ENCODE measurements around the gene MAMLD1. TPM values are rescaled to one million over a fixed set of nuclear protein-coding genes. Genes with fewer than 3 reads are reported as not detected.
A peak's percentile ranks its signal among the peaks of the same experiment; 100 is the strongest.

Gene MAMLD1
- total RNA-seq, 1 donor from 2014 or later: 4.4 TPM

- Mint-ChIP-seq H3K27ac (no peak overlapping the region), H3K9me3 (ENCODE audit: low read depth) (peaks cover 13% of the 10 kb centered on the region), H3K36me3 (ENCODE audit: insufficient read depth) (no peaks in the 10 kb centered on the region), H3K4me3 (ENCODE audit: low read depth) (no peak overlapping the region), H3K4me1 (ENCODE audit: low read depth) (peaks cover 2% of the 10 kb centered on the region), H3K27me3 (peaks cover 15% of the 10 kb centered on the region)
- no peak for DNase-seq (ENCODE audit: low spot score, unreplicated experiment)
- TF ChIP-seq, protein P1, sequence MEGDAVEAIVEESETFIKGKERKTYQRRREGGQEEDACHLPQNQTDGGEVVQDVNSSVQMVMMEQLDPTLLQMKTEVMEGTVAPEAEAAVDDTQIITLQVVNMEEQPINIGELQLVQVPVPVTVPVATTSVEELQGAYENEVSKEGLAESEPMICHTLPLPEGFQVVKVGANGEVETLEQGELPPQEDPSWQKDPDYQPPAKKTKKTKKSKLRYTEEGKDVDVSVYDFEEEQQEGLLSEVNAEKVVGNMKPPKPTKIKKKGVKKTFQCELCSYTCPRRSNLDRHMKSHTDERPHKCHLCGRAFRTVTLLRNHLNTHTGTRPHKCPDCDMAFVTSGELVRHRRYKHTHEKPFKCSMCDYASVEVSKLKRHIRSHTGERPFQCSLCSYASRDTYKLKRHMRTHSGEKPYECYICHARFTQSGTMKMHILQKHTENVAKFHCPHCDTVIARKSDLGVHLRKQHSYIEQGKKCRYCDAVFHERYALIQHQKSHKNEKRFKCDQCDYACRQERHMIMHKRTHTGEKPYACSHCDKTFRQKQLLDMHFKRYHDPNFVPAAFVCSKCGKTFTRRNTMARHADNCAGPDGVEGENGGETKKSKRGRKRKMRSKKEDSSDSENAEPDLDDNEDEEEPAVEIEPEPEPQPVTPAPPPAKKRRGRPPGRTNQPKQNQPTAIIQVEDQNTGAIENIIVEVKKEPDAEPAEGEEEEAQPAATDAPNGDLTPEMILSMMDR (IDR thresholded peaks at IDR 0.05; ENCODE audit: unreplicated experiment): no peak
Measured at GRCh38 chrX:150352114-150352513, 11.0 kb upstream of the MAMLD1 start.

- Mint-ChIP-seq H3K4me3 (ENCODE audit: low read depth) (no peak overlapping the region), H3K36me3 (ENCODE audit: insufficient read depth) (no peaks in the 10 kb centered on the region), H3K4me1 (ENCODE audit: low read depth) (peaks cover 2% of the 10 kb centered on the region), H3K9me3 (ENCODE audit: low read depth) (peaks cover 13% of the 10 kb centered on the region), H3K27me3 (peaks cover 12% of the 10 kb centered on the region), H3K27ac (no peak overlapping the region)
- TF ChIP-seq, protein P1 (IDR thresholded peaks at IDR 0.05; ENCODE audit: unreplicated experiment): no peak
- DNase-seq (ENCODE audit: low spot score, unreplicated experiment): no peak
Measured at GRCh38 chrX:150352581-150352980, 10.5 kb upstream of the MAMLD1 start.

DNA sequence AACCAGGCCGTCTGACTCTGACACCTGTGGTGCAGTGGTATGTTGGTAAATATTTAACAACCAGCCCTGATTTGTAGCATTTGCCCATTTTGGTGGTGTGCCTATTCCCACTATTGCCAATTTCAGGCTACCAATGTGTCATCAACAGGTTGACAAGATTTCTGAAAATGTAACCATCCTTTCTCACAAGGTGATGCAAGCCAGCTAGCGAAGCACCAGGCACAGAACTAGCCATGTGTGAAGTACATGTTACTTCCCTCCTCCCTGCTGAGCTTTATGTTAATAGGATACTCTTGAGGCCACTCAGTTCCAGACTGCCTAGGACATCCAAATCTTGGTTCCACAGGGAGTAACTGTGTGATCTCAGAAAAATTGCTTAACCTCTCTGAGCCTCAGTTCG lies 7.2 kb upstream of the MAMLD1 start:
- Mint-ChIP-seq H3K4me1 (ENCODE audit: low read depth) (no peaks in the 10 kb centered on the region), H3K9me3 (ENCODE audit: low read depth) (peaks cover 17% of the 10 kb centered on the region)

GRCh38 chrX:150357790-150358189 lies 5.3 kb upstream of the MAMLD1 start:
- DNase-seq (ENCODE audit: low spot score, unreplicated experiment): no peak
- Mint-ChIP-seq H3K27ac (peak overlapping the region; percentile 64), H3K36me3 (ENCODE audit: insufficient read depth) (no peaks in the 10 kb centered on the region), H3K4me1 (ENCODE audit: low read depth) (peaks cover 4% of the 10 kb centered on the region), H3K27me3 (peaks cover 45% of the 10 kb centered on the region), H3K9me3 (ENCODE audit: low read depth) (peaks cover 17% of the 10 kb centered on the region), H3K4me3 (ENCODE audit: low read depth) (no peak overlapping the region)
- TF ChIP-seq, protein P1 (IDR thresholded peaks at IDR 0.05; ENCODE audit: unreplicated experiment): no peak

More for the DNA sequence above, 7.2 kb upstream of the MAMLD1 start:
- Mint-ChIP-seq H3K27me3 (peaks cover 28% of the 10 kb centered on the region), H3K4me3 (ENCODE audit: low read depth) (no peak overlapping the region), H3K27ac (no peak overlapping the region), H3K36me3 (ENCODE audit: insufficient read depth) (no peaks in the 10 kb centered on the region)
- TF ChIP-seq, protein P1 (IDR thresholded peaks at IDR 0.05; ENCODE audit: unreplicated experiment): no peak
- DNase-seq (ENCODE audit: low spot score, unreplicated experiment): no peak

DNA sequence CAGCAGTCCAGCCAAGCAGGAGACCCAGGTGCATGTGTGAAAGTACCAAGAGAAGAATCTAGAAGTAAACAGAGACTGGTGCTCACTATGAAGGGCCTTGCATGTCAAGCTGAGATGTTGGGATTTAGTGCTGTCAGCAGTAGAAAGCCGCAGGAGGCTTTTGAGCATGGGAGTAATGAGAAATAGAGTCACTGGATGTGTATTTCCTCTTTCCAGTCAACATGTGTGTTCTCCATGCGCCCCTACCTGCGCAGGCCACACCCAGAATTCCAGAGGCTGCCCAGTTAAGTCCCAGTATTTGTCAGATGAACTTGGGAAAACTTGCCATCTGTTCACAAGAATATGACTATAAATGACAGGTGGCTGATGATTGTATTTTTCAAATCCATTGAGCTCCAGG lies 4.5 kb upstream of the MAMLD1 start:
- Mint-ChIP-seq H3K4me1 (ENCODE audit: low read depth) (peaks cover 4% of the 10 kb centered on the region), H3K9me3 (ENCODE audit: low read depth) (peaks cover 17% of the 10 kb centered on the region), H3K36me3 (ENCODE audit: insufficient read depth) (no peaks in the 10 kb centered on the region), H3K27me3 (peaks cover 45% of the 10 kb centered on the region), H3K4me3 (ENCODE audit: low read depth) (no peak overlapping the region), H3K27ac (no peak overlapping the region)
- TF ChIP-seq, protein P1 (IDR thresholded peaks at IDR 0.05; ENCODE audit: unreplicated experiment): no peak
- DNase-seq (ENCODE audit: low spot score, unreplicated experiment): no peak

Data from progenitor cell of endocrine pancreas (in vitro differentiated cells).